GM21390 (cell line): ENCODE data around the gene KRTAP5-11.
"Not testable (repeated sequence)": the region's sequence is repeated elsewhere in the genome, so short reads cannot be mapped to it uniquely, and the experiment has no call there.

Experiments
- ATAC-seq: cut with Tn5 transposase; IDR thresholded peaks from one replicate; pipeline ENCODE4 v1.9.1; 2021; ENCODE audit not compliant: unreplicated experiment

KRTAP5-11 gene

DNA sequence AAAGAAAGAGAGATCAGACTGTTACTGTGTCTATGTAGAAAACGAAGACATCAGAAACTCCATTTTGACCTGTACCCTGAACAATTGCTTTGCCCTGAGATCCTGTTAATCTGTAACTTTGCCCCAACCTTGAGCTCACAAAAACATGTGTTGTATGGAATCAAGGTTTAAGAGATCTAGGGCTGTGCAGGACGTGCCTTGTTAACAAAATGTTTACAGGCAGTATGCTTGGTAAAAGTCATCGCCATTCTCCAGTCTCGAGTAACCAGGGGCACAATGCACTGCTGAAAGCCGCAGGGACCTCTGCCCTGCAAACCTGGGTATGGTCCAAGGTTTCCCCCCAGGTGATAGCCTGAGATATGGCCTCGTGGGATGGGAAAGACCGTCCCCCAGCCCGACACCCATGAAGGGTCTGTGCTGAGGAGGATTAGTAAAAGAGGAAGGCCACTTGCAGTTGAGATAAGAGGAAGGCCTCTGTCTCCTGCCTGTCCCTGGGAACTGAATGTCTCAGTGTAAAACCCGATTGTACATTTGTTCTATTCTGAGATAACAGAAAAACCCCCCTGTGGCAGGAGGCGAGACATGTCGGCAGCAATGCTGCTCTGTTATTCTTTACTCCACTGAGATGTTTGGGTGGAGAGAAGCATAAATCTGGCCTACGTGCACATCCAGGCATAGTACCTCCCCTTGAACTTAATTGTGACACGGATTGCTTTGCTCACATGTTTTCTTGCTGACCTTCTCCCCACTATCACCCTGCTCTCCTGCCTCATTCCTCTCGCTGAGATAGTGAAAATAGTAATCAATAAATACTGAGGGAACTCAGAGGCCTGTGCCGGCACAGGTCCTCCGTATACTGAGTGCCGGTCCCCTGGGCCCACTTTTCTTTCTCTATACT, 47.7 kb downstream of the KRTAP5-11 start:
- ATAC-seq: not testable (repeated sequence)

DNA sequence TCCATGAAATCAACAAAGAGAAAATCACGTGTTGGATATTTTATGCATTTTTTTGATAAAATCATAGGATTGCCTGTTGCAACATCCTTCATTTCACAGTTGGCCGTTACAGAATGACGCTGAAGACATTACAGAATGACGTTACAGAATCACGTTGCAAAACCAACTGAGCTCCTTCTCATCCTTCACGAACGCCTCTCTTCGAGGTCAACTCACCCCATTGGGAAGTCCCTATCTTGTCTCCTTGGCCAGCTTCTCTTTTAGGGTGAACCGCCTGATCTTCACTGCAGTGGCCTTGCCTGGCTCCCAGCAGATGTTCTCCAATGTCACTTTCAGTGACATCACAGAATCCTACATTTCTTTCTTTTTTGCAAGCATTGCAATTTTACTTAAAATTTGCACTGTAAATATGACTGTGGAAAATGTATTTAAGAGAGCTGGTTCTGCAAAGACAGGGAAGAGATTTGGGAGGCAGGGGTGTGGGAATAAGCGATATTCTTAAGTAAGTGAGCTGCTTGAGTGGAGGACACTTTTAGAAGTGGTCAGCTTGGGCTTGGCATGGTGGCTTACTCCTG, 50.6 kb downstream of the KRTAP5-11 start:
- ATAC-seq: no peak
